Pancreas (tissue), 10 donors: Measurements from ENCODE around the gene ZFP14. TPM values are rescaled to one million over a fixed set of nuclear protein-coding genes. Genes with fewer than 3 reads are reported as not detected.
"Not testable (repeated sequence)": the region's sequence is repeated elsewhere in the genome, so short reads cannot be mapped to it uniquely, and the experiment has no call there.

Experiments
- ATAC-seq, 4 donors: fragments of 200-7000 bp; cut with Tn5 transposase; one replicate each; pipeline versions ENCODE4 v1.8.0 to v1.9.1; 2020; ENCODE audit warnings: mild to moderate bottlenecking in 4 of 4, moderate library complexity in 4 of 4
- DNase-seq, 6 donors: peaks; one replicate each; pipeline ENCODE4 v3.0.0-alpha.2; 2020
- FAIRE-seq: peaks from 2 replicates; lab custom pipeline; 2012; peaks lifted over from hg19 to GRCh38; lab: Jason Lieb, UNC
- H3K27ac ChIP-seq, 4 donors: fragments of 200-600 bp; sonication (generic); 1 replicate in 3 of 4; 2 replicates in 1 of 4; pipeline versions ENCODE4 v1.5.0 to v1.8.0; 2020
- H3K27me3 ChIP-seq, 4 donors: fragments of 200-600 bp; one replicate each; pipeline ENCODE4 v1.8.0; 2021
- H3K36me3 ChIP-seq, 3 donors: fragments of 200-600 bp; sonication (generic) in 1 of 3; one replicate each; pipeline versions ENCODE4 v1.5.0 to v1.8.0; 2020 to 2021
- H3K4me1 ChIP-seq, 3 donors: fragments of 200-600 bp; one replicate each; pipeline ENCODE4 v1.8.0; 2021
- H3K4me3 ChIP-seq, 4 donors: fragments of 200-600 bp; sonication (generic) in 2 of 4; one replicate each; pipeline versions ENCODE4 v1.5.0 to v1.8.0; 2020 to 2021
- H3K9me3 ChIP-seq, 4 donors: fragments of 200-600 bp; one replicate each; pipeline ENCODE4 v1.8.0; 2021
- WGBS, 2 donors: extraction: QIAGEN DNeasy Blood & Tissue Kit; methylation state at CpG; one replicate each; pipeline ENCODE4 v1.1.7; 2013; 5-methylcytosine and 5-hydroxymethylcytosine counted together
- intact Hi-C, 3 donors: fragments of 100-400 bp; cut with DNase I; formaldehyde crosslinking; loops; one replicate each; pipeline versions ENCODE4 v1.11.1 to v1.14.2; 2022
- polyA plus RNA-seq, 2 donors: library from polyadenylated mRNA; stranded (reverse); fragments of 200-250 nt; gene quantifications; one replicate each; pipeline ENCODE4 v1.2.3, GENCODE V29; 2013
- total RNA-seq, 6 donors: library from RNA; stranded (reverse); fragmentation: NEBNext Ultra II Directional in 4 of 6; extraction: Animal tissue kit (Norgen Biotek cat#: 25700) in 4 of 6; gene quantifications; one replicate each; pipeline versions ENCODE4 v1.2.1 to v1.2.4, GENCODE V29; 2021 to 2023
- TF ChIP-seq, protein P1 (sequence below), 4 donors: fragments of 200-600 bp; sonication (generic) in 3 of 4; IDR thresholded peaks; one replicate each; pipeline versions ENCODE4 v1.5.0 to v1.8.0; 2021; ENCODE audit warnings: antibody characterized with exemption in 4 of 4
- donor health status: healthy with polysubstance abuse.
- donor health status: DM: no; HTN: no; CAD: no; lungs with moderate emphysema.
- donor health status: DM: no; HTN: no; CAD: no.
- donor health status: control.
- donor health status: control.
- donor health status: Bipolar disorder and iron deficiency.
- donor health status: DM: yes; HTN: yes; CAD: no.
- donor health status: DM: no; HTN: no; CAD: no.
- donor health status: DM: no; HTN: no; CAD: no.
- donor health status: DM: yes; HTN: yes; CAD: no.

Gene ZFP14
- total and polyA plus RNA-seq, 8 donors = 0.88 to 5.3 (median 1.9) TPM

DNA sequence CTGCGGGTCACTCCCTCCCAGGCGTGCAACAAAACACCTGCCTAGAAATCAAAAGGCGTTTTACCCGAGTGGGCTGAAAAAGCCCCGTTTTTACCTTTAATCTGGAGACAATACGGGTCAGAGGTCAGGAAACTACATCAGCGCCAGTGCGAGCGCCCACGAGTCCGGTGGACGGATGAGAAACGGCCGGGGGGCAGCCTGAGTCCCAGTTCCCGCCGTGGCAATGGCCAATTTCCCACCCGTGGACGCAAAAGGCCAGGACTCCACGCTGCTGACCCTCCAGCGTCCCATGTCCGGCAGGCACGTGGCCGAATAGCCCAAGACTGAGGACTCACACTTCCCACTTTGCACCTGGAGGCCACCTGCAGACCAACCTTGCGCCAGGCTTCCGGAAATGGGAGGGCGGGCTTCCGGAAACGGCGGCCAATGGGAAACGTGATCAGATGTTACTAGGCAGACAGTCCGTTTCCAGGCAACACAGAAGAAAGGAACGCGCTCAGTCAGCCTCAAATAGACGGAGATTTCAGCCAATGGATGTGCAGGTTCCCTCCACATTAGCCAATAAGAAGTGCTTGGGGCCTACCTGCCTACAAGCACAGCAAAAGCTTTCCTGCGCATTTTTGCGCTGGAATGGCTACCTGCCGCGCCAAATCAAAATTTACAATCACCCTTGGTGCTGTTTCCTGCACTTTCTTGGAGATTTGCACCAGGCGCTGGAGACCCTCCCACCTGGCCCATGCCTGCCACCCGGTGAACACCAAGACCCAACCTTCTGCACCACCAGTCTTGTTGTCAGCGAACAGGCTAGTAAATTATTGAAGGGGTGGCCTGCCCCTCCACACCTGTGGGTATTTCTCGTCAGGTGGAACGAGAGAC, 47.4 kb downstream of the ZFP14 start:
- 0 to 1% methylated on average over 43 of the region's 43 CpGs for WGBS, 2 donors
- H3K27me3 ChIP-seq = no peaks in the 10 kb centered on the region
- peak overlapping the region; percentile 26 to 56 (median 32) for H3K27ac ChIP-seq
- peak; percentile 76 to 91 (median 86) for DNase-seq
- H3K4me1 ChIP-seq = no peaks in the 10 kb centered on the region
- TF ChIP-seq, protein P1, sequence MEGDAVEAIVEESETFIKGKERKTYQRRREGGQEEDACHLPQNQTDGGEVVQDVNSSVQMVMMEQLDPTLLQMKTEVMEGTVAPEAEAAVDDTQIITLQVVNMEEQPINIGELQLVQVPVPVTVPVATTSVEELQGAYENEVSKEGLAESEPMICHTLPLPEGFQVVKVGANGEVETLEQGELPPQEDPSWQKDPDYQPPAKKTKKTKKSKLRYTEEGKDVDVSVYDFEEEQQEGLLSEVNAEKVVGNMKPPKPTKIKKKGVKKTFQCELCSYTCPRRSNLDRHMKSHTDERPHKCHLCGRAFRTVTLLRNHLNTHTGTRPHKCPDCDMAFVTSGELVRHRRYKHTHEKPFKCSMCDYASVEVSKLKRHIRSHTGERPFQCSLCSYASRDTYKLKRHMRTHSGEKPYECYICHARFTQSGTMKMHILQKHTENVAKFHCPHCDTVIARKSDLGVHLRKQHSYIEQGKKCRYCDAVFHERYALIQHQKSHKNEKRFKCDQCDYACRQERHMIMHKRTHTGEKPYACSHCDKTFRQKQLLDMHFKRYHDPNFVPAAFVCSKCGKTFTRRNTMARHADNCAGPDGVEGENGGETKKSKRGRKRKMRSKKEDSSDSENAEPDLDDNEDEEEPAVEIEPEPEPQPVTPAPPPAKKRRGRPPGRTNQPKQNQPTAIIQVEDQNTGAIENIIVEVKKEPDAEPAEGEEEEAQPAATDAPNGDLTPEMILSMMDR (IDR thresholded peaks at IDR 0.05) = no peak
- intact Hi-C loops = no loop called here
- FAIRE-seq = peak; percentile 69
- H3K9me3 ChIP-seq = no peaks in the 10 kb centered on the region
- peak overlapping the region; percentile 38 to 56 (median 50) for H3K4me3 ChIP-seq
- no peaks in the 10 kb centered on the region for H3K36me3 ChIP-seq
- ATAC-seq = peak; percentile 96 to 99 (median 97)

DNA sequence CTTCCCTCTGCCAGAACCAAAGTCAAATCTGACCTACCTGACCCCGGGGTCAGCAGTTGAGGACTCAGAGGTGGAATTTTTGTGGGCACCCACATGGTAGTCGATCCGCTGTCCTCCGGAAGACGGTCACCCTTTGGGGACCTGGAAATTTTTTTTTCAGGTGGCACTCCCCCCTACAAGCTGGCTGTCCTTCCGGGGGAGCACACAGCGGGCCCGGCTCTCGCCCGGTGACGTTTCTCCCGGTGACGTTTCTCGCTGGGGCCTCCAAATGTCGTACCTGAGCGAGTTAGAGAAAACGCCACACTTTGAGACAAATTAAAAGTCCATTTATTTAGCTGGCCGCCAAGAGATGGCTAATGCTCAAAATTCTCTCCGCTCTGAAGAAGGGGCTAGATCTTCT, 48.8 kb downstream of the ZFP14 start:
- FAIRE-seq (no peak), ATAC-seq (no peak), DNase-seq (no peak)
- 53 to 68% methylated on average over 19 of the region's 19 CpGs for WGBS, 2 donors
- Histone ChIP-seq H3K27ac (no peak overlapping the region), H3K4me1 (no peaks in the 10 kb centered on the region), H3K4me3 (peak overlapping the region in 1 of 4 donors; percentile 3), H3K9me3 (no peaks in the 10 kb centered on the region), H3K27me3 (no peaks in the 10 kb centered on the region), H3K36me3 (no peaks in the 10 kb centered on the region)
- intact Hi-C loops = no loop called here
- TF ChIP-seq, protein P1 (IDR thresholded peaks at IDR 0.05) = no peak

DNA sequence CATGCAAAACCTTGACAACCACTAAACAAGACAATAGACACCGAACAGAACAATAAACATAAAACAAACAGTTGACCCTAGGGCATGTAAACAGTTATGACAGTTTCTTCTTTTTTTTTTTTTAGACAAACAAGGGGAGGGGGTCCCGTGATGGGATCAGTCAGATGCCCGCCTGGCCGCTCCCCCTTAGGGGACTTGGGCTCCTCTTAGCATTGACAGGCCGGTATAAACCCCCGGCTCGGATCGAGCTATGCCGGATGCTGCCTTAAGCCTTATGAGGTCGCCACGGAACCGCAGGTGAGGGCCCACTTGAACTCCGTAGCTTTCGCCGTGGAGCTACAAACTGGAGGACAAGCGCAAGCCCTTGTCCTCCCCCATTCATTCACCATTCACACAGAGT, 49.5 kb downstream of the ZFP14 start:
- intact Hi-C loops, FAIRE-seq: not testable (repeated sequence)

DNA sequence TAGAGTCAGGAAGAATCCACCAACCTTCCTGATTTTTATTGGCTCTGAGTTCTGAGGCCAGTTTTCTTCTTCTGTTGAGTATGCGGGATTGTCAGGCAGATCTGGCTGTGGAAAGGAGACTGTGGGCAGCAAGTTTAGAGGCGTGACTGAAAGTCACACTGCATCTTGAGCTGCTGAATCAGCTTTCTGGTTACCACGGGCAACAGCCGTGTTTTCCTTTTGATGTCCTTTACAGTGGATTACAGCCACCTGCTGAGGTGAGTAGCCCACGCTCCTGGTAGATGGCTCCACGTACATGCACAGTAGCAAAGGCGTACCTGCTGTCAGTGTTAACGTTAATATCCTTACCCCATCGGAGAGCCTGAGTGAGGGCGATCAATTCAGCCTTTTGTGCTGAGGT, 52.4 kb downstream of the ZFP14 start:
- H3K27me3 ChIP-seq, H3K36me3 ChIP-seq, intact Hi-C loops, DNase-seq, H3K4me3 ChIP-seq, ATAC-seq, FAIRE-seq, H3K9me3 ChIP-seq, H3K4me1 ChIP-seq, H3K27ac ChIP-seq: not testable (repeated sequence)
- WGBS, 2 donors = 86 to 92% methylated on average over 10 of the region's 10 CpGs

More for the DNA sequence above, 49.5 kb downstream of the ZFP14 start:
- H3K27ac ChIP-seq, H3K36me3 ChIP-seq, H3K27me3 ChIP-seq, ATAC-seq, H3K4me3 ChIP-seq, H3K9me3 ChIP-seq, H3K4me1 ChIP-seq, DNase-seq: not testable (repeated sequence)
- WGBS, 2 donors = 90% methylated on average over 16 of the region's 16 CpGs

DNA sequence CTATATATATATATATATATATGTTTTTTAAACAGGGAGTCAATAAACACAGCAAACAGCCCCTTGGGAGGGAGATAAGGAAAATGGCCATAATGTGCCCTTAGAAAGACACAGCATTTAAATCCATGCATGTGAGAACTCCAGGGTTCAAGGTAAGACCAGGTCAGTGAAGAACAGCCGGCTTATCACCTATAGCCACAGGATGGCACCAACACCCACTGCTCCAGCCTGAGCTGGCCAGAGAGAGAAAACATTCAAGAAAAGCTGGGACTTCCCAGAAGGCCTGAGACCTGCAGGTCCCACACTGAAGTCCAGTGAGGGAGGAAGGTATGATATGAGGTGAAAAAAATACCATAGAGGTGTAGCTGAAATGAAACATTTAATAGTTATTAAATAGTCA, 63.8 kb downstream of the ZFP14 start:
- H3K9me3 ChIP-seq, H3K27ac ChIP-seq, H3K4me1 ChIP-seq, FAIRE-seq, intact Hi-C loops, H3K36me3 ChIP-seq, H3K27me3 ChIP-seq, H3K4me3 ChIP-seq, DNase-seq: not testable (repeated sequence)
- ATAC-seq = peak in 1 of 4 donors; percentile 45
- WGBS, 2 donors = no CpG with 5 or more reads among the region's 1 CpG

DNA sequence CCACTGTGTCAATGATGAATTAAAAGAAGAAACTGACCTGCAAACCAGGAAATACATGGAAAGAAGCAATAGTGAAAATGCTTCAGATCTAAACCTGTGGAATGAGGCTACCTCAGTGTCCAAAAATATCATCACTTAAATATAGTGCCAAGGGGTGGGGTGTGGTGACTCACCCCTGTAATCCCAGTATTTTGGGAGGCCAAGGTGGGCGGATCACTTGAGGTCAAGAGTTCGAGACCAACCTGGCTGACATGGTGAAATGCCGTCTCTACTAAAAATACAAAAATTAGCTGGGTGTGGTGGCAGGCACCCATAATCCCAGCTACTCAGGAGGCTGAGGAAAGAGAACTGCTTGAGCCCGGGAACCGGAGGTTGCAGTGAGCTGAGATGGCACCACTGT, 64.9 kb downstream of the ZFP14 start:
- H3K4me3 ChIP-seq, H3K36me3 ChIP-seq, H3K4me1 ChIP-seq, H3K9me3 ChIP-seq, H3K27me3 ChIP-seq, intact Hi-C loops, ATAC-seq, DNase-seq, H3K27ac ChIP-seq, FAIRE-seq: not testable (repeated sequence)
- 91 to 95% methylated on average over 5 of the region's 5 CpGs for WGBS, 2 donors

DNA sequence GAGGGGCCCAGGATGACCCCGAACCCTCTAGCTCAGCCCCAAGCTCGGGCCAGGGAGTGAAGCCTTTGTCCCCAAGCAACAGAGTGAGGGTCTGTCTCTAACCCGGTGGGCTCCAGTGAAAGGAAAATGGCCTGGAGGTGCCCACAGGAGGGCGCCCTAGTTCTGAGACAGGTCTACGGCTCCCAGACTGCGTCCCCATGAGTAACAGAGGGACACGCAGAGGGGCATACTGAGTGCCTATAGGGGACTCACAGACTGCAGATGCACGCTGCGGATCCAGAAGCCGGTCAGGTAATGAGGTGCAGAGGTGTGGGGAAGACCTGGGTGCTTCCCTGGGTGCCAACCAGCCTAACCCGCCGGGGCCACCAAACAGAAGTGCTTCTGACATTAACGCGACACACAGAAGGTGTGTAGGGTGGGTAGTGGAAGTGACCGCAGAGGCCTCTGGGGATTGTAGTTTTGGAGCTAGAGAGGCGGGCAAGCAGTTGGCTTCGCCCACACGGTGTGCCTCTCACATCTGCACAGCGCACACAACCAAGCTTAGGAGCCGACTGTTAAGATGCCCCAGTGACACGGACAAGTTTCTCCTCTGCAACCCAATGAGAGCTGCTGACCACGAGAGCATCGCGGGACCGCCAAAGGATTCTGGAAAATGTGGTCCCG, 67.8 kb downstream of the ZFP14 start:
- H3K4me3 ChIP-seq, H3K27me3 ChIP-seq, H3K36me3 ChIP-seq, ATAC-seq, H3K4me1 ChIP-seq, H3K9me3 ChIP-seq, H3K27ac ChIP-seq, intact Hi-C loops, DNase-seq, FAIRE-seq: not testable (repeated sequence)
- 88 to 92% methylated on average over 7 to 14 of the region's 26 CpGs for WGBS, 2 donors

DNA sequence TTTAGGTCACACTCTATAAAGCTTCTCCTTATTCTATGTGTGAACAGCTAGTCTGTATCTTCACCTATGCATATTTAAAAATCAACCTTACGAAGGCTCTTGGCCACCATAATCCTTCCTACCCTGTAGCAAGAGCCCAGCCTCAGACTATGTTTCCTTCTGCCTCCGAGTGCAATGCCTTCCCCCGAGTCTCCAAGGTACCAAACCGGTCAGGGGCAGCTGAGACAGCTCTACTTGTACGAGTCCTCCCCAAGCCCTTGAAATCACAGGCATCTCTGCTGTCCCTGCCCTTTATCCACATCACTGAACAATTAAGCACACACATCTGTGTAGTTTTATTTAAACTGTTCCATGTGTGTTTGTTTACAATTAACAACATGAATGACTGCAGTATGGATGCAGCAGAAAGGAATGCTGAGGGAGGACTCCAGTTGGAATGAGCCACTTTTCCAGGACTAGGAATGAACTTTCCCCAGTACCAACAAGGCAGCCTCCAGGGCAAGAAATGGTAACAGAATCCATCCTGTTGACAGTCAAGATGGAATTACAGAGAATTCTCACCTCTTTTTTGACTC, 68.5 kb downstream of the ZFP14 start:
- H3K9me3 ChIP-seq, H3K4me1 ChIP-seq, H3K27me3 ChIP-seq, H3K27ac ChIP-seq, H3K36me3 ChIP-seq, H3K4me3 ChIP-seq, intact Hi-C loops, FAIRE-seq, ATAC-seq, DNase-seq: not testable (repeated sequence)
- 86 to 90% methylated on average over 4 to 5 of the region's 5 CpGs for WGBS, 2 donors

DNA sequence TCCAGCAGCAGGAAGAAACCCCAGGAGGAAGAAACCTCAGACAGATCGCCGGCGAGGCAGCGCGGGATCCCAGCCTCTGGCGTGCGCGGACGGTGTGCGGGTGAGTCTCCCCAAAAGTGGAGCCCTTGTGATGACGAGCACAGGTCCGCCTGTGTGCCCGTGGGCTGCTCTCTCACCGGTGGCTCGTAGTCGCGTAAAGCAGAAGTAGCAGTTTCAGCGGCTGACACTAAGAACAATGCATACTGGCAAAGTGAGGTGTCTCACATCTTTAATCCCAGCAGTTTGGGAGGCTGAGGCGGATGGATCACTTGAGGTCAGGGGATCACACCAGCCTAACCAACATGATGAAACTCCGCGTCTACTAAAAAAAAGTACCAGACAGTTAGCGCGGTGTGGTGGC, 69.2 kb downstream of the ZFP14 start:
- H3K9me3 ChIP-seq, H3K27ac ChIP-seq, H3K4me1 ChIP-seq, H3K4me3 ChIP-seq, H3K27me3 ChIP-seq, H3K36me3 ChIP-seq, FAIRE-seq, DNase-seq, intact Hi-C loops: not testable (repeated sequence)
- WGBS, 2 donors = 72% methylated on average over 11 to 15 of the region's 23 CpGs
- ATAC-seq = peak in 1 of 4 donors; percentile 25

DNA sequence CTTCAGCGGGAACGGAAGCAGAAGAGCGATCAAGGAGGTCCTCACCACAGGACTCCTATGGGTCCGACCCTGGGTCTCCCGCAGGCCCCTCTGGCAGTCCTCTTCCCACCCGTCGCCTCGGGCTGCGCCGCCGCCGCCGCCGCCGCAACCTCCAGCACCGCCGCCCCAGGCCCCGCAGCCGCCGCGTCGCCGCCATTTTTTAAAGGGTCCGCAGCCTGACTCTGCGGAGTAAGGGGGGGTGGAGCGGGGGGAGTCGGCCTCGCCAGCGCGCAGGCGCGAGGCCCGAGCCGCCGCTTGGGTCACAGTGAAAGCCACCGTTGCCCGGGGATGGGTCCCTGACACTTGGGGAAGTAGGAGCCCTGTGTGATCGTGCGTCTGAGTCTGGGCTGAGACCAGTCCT, 69.7 kb downstream of the ZFP14 start:
- H3K27ac ChIP-seq, H3K4me1 ChIP-seq, H3K36me3 ChIP-seq, FAIRE-seq, H3K9me3 ChIP-seq, H3K27me3 ChIP-seq, intact Hi-C loops: not testable (repeated sequence)
- peak in 1 of 6 donors; percentile 54 for DNase-seq
- peak in 1 of 4 donors; percentile 36 for ATAC-seq
- 77 to 90% methylated on average over 22 to 37 of the region's 39 CpGs for WGBS, 2 donors
- peak overlapping the region in 1 of 4 donors; percentile 30 for H3K4me3 ChIP-seq
